OCI-LY3 (cell line): Measurements from ENCODE around the gene TGFBRAP1.

ENCODE experiments used
- EZH2phosphoT487 ChIP-seq: fragments of 200-600 bp; shearing (Covaris generic); IDR thresholded peaks from 2 replicates; pipeline ENCODE4 v1.6.1; 2018; ENCODE audit warnings: antibody characterized with exemption, mixed run types, low read depth
- TF ChIP-seq, protein P1 (sequence below): fragments of 200-600, 300-600 bp; sonication (generic); IDR thresholded peaks from 2 replicates; pipeline ENCODE4 v1.5.1; 2014; ENCODE audit warnings: antibody characterized with exemption, low read length, low read depth

DNA sequence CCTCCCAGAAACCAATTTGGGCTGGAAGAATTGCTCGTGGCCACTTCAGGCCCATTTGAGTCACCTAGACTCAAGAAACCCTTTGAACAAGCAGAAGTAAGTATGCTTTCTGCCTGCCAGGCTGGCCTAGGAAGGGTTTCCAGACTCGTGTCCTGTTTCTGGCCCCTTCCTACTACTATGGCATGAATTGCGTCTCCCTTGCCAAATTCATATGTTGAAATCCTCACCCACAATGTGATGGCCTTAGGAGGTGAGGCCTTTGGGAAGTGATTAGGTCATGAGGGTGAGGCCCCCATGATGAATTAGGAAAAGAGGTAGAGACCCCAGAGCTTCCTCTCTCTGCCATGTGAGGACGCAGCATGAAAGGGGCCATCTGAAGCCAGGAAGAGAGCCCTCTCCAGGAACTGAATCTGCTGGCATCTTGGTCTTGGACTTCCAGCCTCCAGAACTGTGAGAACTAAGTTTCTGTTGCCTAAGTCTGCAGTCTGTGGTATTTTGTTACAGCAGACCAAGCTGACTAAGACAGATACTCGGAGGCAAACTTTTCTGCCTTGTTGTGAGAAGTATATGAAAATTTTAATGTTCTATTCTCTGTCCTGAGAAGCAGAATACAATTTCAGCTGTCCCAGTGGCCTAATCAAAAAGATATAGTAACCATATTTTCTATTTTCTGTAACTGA lies 74.9 kb downstream of the TGFBRAP1 start:
- TF ChIP-seq, protein P1, sequence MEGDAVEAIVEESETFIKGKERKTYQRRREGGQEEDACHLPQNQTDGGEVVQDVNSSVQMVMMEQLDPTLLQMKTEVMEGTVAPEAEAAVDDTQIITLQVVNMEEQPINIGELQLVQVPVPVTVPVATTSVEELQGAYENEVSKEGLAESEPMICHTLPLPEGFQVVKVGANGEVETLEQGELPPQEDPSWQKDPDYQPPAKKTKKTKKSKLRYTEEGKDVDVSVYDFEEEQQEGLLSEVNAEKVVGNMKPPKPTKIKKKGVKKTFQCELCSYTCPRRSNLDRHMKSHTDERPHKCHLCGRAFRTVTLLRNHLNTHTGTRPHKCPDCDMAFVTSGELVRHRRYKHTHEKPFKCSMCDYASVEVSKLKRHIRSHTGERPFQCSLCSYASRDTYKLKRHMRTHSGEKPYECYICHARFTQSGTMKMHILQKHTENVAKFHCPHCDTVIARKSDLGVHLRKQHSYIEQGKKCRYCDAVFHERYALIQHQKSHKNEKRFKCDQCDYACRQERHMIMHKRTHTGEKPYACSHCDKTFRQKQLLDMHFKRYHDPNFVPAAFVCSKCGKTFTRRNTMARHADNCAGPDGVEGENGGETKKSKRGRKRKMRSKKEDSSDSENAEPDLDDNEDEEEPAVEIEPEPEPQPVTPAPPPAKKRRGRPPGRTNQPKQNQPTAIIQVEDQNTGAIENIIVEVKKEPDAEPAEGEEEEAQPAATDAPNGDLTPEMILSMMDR = no peak
- TF ChIP-seq EZH2phosphoT487 = no peak
